ENCODE measurements around the gene MLPH. TPM values are rescaled to one million over a fixed set of nuclear protein-coding genes. Genes with fewer than 3 reads are reported as not detected.

Gene MLPH, protein sequence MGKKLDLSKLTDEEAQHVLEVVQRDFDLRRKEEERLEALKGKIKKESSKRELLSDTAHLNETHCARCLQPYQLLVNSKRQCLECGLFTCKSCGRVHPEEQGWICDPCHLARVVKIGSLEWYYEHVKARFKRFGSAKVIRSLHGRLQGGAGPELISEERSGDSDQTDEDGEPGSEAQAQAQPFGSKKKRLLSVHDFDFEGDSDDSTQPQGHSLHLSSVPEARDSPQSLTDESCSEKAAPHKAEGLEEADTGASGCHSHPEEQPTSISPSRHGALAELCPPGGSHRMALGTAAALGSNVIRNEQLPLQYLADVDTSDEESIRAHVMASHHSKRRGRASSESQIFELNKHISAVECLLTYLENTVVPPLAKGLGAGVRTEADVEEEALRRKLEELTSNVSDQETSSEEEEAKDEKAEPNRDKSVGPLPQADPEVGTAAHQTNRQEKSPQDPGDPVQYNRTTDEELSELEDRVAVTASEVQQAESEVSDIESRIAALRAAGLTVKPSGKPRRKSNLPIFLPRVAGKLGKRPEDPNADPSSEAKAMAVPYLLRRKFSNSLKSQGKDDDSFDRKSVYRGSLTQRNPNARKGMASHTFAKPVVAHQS
- total RNA-seq (2014; rRNA removed; shearing (Covaris generic)), result 1.1 and 6.1 TPM in 2 replicates

DNA sequence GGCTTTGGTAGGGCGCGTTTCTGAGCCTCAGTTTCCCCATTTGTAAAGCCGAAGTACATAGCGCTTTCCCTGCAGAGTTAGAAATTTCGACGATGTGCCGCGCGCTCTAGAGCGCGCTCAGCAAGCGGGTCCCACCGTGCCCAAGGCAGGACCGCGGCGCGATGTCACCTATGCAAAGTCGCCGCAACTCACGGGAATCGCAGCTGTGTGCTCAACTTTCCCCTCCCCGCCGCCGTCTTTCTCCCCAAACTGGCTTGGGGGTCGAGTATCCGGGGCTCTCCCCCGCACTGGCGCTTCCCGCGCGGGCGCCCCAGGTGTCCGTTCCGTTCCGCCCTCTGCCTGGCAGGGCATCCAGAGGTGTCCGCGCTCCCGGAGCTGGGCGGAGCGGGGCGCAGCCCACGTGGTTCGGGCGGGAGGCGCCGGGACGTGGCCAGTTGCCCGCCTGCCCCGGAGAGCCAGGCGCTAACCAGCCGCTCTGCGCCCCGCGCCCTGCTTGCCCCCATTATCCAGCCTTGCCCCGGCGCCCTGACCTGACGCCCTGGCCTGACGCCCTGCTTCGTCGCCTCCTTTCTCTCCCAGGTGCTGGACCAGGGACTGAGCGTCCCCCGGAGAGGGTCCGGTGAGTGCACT is at the start of gene MLPH:
MLPH (plus strand) TSS at position 433 of the 630 bp plus-strand sequence. CDS start 6,176 bp downstream, outside the sequence.
- peak within 1 kb of the TSS; percentile 57 for H3K4me3 ChIP-seq (ENCODE audit: insufficient read depth, low read depth, low read length)
- no peaks in the 10 kb centered on the region for H3K36me3 ChIP-seq (replicated peaks; ENCODE audit: control insufficient read depth, insufficient read depth, low read length)
- DNase-seq, result peak; percentile 87
- H3K27me3 ChIP-seq (ENCODE audit: control insufficient read depth, insufficient read depth, low read length), result peaks cover 45% of the 10 kb centered on the region

DNA sequence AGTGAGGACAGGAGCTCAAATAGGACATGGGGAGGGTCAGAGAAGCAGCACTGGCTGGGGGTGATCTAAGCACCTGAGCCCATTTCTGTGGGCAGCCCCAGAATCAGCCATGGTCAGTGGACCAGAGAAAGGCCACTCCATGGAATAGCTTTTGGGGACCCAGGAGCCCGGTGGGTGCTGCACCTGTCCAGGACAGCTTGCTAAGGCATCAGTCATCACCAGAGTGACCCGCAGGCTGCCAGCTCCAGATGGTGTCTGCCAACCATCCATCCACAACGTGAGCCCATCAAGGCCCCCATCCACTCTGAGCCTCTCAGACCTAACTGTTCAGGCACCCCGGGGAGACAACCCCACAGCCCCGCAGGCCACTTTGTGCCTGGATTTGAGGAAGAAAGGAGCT is 49.5 kb upstream of the MLPH start:
- Histone ChIP-seq H3K36me3 (replicated peaks; ENCODE audit: control insufficient read depth, insufficient read depth, low read length) (no peaks in the 10 kb centered on the region), H3K4me3 (ENCODE audit: insufficient read depth, low read depth, low read length) (no peak overlapping the region), H3K27me3 (ENCODE audit: control insufficient read depth, insufficient read depth, low read length) (no peaks in the 10 kb centered on the region)
- DNase-seq, result no peak

DNA sequence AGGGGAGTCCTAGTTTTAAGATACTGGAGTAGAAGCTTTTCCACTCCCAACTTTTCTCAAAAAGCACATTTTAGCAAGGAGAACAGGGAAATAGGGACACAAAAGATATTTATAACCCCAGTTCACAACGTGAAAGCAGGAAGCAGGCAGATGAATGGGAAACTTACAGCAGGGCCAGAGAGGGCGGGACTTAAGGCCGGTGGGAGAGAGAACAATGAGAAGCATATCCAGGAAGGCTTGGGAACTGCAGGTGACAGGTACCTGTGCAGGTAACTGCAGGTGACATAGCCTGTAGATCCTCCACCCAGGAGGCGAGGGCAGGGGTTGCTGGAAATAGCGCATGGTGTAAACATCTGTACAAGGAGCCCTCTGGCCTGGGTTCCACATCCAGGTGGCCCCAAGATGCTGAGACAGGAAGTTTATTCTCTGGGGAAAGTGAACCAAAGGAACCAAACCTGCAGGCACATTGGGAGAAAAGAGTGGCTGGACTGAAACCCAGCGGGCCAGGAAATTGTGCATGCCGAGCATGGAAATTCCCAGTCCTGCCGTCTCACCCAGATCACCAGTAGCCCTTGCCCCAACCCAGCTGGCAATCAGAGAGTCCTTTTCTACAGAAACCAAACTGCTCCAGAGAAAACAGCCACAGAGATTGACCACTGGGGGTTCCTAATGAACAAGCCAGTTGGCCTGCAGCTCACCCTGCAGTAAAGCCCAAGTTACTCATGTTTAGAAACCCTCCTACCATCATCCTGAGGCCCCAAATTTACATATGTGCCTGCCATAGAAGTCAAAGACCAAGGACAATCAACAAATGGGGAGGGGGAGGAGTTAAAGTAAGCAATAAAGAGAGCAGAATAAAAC is 48.7 kb upstream of the MLPH start:
- no peak overlapping the region for H3K4me3 ChIP-seq (ENCODE audit: insufficient read depth, low read depth, low read length)
- peak; percentile 76 for DNase-seq

DNA sequence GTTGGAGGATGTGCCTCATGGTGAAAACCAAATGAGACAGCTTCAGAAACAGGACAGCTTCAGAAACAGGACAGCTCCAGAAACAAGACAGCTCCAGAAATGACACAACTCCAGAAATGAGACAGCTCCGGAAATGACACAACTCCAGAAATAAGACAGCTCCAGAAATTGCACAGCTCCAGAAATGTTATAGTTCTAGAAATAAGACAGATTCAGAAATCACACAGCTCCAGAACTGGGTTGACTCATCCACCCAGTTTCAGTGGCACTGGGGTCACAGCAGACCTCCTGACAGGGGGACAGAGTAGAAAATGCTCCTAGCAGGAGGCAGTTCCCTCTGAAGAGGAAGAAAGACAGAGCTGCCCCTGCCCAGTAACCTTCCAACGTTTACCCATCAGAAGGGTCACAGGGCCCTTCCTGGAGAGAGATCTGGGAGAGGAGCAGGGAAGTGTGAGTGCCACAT is 46.2 kb upstream of the MLPH start:
- no peak for DNase-seq
- no peaks in the 10 kb centered on the region for H3K36me3 ChIP-seq (replicated peaks; ENCODE audit: control insufficient read depth, insufficient read depth, low read length)
- H3K4me3 ChIP-seq (ENCODE audit: insufficient read depth, low read depth, low read length), result no peak overlapping the region
- peaks cover 1% of the 10 kb centered on the region; the same call in 1 of the 2 replicates for H3K27me3 ChIP-seq (ENCODE audit: control insufficient read depth, insufficient read depth, low read length)

More for the DNA sequence above, 48.7 kb upstream of the MLPH start:
- Histone ChIP-seq H3K27me3 (ENCODE audit: control insufficient read depth, insufficient read depth, low read length) (no peaks in the 10 kb centered on the region), H3K36me3 (replicated peaks; ENCODE audit: control insufficient read depth, insufficient read depth, low read length) (no peaks in the 10 kb centered on the region)

DNA sequence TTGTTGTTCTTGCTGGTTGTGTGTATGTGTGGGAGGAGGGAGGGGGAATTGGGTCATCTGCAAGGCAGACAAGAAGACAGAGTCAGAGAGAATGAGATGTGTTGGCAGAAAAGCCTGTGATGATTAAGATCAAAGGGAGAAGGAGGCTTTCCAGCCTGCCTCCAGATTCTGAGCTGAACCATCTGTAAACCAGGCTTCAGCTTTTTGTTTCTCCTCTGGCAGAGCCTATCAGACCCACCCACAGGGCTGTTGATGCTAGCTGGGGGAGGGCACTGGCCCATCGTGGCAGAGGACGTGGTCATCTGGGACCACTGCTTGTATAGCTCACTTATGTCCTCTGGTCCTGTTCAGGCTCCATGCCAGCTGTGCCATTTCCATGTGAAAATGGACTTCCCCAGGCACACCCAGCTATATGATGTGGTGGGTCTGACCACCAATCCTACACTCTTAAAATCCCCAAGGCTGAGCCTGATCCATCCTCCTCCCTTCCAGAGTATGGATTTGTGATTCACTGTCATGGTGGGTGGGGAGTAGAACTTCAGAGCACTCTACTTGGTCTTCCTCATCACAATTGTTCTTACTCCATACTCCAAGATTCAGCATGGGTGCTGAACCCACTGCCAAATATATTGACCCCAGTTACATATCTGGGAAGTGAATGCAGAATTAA is 45.3 kb upstream of the MLPH start:
- Histone ChIP-seq H3K27me3 (ENCODE audit: control insufficient read depth, insufficient read depth, low read length) (peaks cover 1% of the 10 kb centered on the region; the same call in 1 of the 2 replicates), H3K36me3 (replicated peaks; ENCODE audit: control insufficient read depth, insufficient read depth, low read length) (no peaks in the 10 kb centered on the region), H3K4me3 (ENCODE audit: insufficient read depth, low read depth, low read length) (no peak overlapping the region)
- DNase-seq, result no peak

DNA sequence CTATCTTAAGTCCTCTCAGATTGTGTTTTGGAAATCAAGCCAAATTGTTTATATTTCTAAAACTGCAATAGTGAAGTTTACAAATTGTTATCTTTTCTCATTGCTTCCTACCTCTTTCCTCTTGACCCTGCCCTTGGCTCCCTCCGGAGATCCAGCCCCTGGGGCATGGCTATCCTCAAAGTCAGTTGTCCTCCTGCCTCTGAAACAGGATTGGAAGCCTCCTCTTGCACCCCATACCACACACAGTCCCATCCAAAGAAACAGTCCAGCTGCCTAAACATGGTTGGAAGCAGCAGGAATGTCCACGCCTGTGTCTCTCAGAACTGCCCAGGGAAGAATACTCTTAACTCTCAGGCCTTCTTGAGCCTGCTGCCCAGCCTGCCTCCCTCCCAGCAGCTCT is 43.0 kb upstream of the MLPH start:
- Histone ChIP-seq H3K27me3 (ENCODE audit: control insufficient read depth, insufficient read depth, low read length) (peaks cover 1% of the 10 kb centered on the region; the same call in 1 of the 2 replicates), H3K36me3 (replicated peaks; ENCODE audit: control insufficient read depth, insufficient read depth, low read length) (no peaks in the 10 kb centered on the region), H3K4me3 (ENCODE audit: insufficient read depth, low read depth, low read length) (no peak overlapping the region)
- no peak for DNase-seq

DNA sequence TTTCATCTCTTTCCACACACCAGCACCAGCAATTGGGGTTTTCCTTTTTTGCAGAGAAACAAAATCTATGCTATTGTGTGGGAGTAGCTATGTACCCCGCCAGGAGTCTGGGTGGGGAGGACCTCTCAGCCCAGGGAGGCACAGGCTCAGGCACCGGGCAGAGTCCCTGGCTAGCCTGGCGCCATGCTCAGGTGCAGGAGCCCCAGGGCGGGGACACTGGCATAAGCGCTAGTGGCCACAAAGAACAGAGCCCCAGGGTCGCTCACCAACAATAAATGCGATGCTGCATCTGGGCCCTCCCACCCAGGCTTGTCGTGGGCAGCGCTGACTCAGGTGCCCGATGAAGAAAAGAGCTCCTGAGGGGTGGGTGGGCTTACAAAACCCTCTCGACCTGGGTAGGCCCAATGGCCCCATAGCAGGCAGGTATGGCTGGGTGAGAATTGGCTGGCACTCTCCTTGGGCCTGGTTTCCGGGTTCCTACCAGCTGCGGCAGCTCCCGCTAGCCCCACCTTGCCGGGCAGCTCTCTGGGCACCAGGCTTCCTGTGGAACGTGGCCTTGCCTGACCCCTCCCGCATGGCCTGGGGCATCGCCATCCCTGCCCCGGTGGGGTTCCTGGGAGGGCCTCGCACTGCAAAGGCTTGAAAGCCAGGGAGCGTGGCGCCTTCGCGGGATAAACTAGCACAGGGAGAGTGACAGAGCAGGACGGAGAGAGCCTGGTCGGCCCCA is 41.3 kb upstream of the MLPH start:
- peak; percentile 59 for DNase-seq
- H3K27me3 ChIP-seq (ENCODE audit: control insufficient read depth, insufficient read depth, low read length), result peaks cover 1% of the 10 kb centered on the region
- H3K36me3 ChIP-seq (replicated peaks; ENCODE audit: control insufficient read depth, insufficient read depth, low read length), result no peaks in the 10 kb centered on the region
- H3K4me3 ChIP-seq (ENCODE audit: insufficient read depth, low read depth, low read length), result no peak overlapping the region

DNA sequence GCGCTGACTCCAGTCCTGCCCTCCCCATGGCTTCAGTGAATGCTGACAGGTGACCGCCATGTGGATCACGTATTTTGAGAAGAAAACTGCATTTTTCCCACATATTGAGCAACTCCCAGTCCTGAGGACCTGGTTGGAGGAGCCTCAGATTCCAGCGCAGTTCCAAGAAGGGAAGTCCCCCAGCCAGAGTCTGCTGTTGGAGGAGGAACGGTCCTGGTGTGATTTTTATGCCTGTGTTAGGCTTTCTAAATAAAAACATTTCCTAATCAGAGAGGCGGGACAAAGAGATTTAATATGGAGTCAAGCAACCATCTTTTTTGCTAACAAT is 40.7 kb upstream of the MLPH start:
- DNase-seq, result no peak
- Histone ChIP-seq H3K27me3 (ENCODE audit: control insufficient read depth, insufficient read depth, low read length) (peaks cover 1% of the 10 kb centered on the region), H3K36me3 (replicated peaks; ENCODE audit: control insufficient read depth, insufficient read depth, low read length) (no peaks in the 10 kb centered on the region), H3K4me3 (ENCODE audit: insufficient read depth, low read depth, low read length) (no peak overlapping the region)

DNA sequence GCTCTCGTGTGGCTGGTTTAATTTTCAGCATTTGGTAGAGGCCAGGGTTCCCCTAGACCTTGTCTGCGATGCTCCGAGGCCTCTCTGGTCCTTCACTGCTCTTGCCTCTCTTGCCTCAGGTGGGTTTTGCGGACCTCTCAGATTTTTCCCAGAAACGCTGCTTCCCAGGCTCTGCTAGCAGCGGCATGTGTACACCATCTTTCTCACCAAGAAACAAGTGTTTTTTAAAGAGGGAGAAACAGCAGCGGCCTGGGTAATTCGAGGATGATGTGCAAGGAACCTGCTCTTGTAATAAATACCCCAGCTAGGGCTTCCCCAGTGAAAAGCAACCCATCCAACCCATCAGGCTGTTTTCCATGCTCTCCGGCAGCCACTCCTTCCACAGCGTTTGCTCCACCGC is 39.6 kb upstream of the MLPH start:
- DNase-seq, result no peak
- Histone ChIP-seq H3K4me3 (ENCODE audit: insufficient read depth, low read depth, low read length) (no peak overlapping the region), H3K36me3 (replicated peaks; ENCODE audit: control insufficient read depth, insufficient read depth, low read length) (no peaks in the 10 kb centered on the region), H3K27me3 (ENCODE audit: control insufficient read depth, insufficient read depth, low read length) (peaks cover 1% of the 10 kb centered on the region)

DNA sequence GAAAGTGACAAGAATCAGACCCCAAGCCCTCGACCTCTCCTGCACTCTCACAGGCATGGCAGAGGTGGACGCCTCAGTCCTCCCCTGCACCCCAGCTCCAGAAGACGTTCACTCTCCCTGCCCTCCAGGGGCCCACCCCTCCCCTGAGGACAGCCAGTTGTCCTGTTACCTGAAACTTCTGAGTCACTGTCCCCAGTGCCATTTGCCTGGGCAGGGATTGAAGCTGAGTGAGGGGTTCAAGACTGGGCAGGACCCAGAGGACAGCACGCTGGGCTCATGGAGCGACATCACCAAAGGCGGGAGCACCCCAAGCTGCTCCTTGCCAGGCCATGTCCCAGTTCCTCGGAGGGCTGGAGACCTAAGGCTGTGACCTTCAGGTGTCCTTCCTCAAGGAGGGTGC is 38.9 kb upstream of the MLPH start:
- H3K36me3 ChIP-seq (replicated peaks; ENCODE audit: control insufficient read depth, insufficient read depth, low read length), result no peaks in the 10 kb centered on the region
- H3K4me3 ChIP-seq (ENCODE audit: insufficient read depth, low read depth, low read length), result no peak overlapping the region
- no peak for DNase-seq
- H3K27me3 ChIP-seq (ENCODE audit: control insufficient read depth, insufficient read depth, low read length), result peaks cover 1% of the 10 kb centered on the region

DNA sequence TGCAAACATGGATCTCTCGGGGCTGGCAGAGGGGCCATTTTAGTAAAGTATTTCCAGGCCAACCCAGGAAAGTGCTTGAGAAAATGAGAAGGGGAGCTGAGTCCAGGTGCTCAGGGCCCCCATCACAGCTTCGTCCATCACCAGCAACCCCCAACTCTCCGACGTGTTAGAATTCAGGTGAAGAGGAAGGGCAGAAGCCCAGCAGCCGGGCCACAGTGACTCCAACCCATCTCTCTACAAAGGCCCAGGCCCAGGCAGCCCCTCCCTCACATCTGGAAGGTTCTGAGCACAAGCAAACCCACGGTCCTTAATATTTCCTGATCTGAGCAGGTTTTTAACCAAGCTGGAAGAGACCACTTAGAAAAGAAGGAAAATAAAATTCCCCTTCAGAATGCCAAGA is 38.4 kb upstream of the MLPH start:
- Histone ChIP-seq H3K4me3 (ENCODE audit: insufficient read depth, low read depth, low read length) (no peak overlapping the region), H3K27me3 (ENCODE audit: control insufficient read depth, insufficient read depth, low read length) (peaks cover 1% of the 10 kb centered on the region), H3K36me3 (replicated peaks; ENCODE audit: control insufficient read depth, insufficient read depth, low read length) (no peaks in the 10 kb centered on the region)
- no peak for DNase-seq

DNA sequence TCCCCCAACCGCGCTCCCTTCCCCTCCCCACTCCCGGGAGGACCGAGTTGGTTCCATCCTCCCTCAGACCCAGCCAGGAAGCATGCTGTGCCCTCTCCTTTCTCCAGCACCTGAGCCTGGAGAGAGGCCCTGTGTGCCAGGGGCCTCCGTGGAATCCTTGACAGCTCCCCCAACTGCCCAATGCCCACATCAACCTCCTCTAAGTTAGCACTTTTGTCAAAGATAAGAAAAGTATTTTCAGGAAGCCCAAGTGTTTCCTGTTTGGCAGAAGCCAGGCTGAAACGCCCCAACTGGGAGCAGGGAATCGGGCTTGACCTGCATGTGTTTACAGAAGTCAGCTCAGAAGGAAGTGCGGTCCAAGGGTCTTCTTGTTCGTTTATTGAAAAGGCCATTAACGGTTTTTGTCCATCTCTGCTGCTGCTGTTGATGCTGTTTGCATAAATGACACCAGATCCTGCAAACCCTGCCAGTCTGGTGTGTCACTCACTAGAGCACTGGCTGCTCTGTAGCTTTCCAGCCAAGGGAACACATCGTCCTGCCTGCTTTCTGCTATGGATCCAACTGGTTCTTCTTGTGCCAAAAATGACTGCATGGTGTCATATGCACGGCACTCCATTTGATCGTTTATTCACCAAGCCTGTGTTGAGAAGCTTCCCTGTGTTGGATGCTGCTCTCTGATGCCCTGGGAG is 37.7 kb upstream of the MLPH start:
- DNase-seq, result peak; percentile 58
- no peaks in the 10 kb centered on the region for H3K36me3 ChIP-seq (replicated peaks; ENCODE audit: control insufficient read depth, insufficient read depth, low read length)
- H3K27me3 ChIP-seq (ENCODE audit: control insufficient read depth, insufficient read depth, low read length), result peaks cover 1% of the 10 kb centered on the region
- no peak overlapping the region for H3K4me3 ChIP-seq (ENCODE audit: insufficient read depth, low read depth, low read length)

DNA sequence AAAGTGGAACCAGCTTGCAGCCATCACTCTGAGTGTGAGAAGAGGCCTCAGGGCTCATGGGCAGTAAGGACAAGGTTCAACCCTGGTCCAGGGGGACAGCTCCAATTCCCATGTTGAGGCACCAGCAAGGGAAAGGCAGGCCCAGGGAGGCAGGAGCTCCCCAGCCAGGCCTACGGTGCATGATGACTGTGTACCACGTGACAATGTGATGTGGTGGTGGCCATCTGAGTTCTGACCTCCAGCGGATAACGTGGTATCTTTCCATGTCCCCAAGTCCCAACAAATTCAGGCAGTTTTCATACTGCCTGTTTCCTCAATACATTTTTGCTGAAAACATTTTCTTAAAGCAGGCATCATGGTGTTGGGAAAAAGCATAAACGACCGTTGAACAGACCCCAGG is 36.9 kb upstream of the MLPH start:
- H3K4me3 ChIP-seq (ENCODE audit: insufficient read depth, low read depth, low read length), result no peak overlapping the region

More for the DNA sequence above, 36.9 kb upstream of the MLPH start:
- Histone ChIP-seq H3K27me3 (ENCODE audit: control insufficient read depth, insufficient read depth, low read length) (no peaks in the 10 kb centered on the region; the same call in 1 of the 2 replicates), H3K36me3 (replicated peaks; ENCODE audit: control insufficient read depth, insufficient read depth, low read length) (no peaks in the 10 kb centered on the region)
- DNase-seq, result no peak

Measured in H7 (cell line).